Panc1 (cell line): ENCODE data around the gene UBAP2.

Source experiments
- CTCF ChIP-seq: fragments of 450-650 bp; IDR thresholded peaks from 2 replicates; pipeline ENCODE4 v1.5.1; 2017; ENCODE audit warnings: mild to moderate bottlenecking
- POLR2AphosphoS5 ChIP-seq: IDR thresholded peaks from 2 replicates; pipeline ENCODE4 v1.6.1; 2012; ENCODE audit warnings: mild to moderate bottlenecking, low read depth, low read length, moderate library complexity
- TCF7L2 ChIP-seq: IDR thresholded peaks from 2 replicates; pipeline ENCODE4 v1.6.1; 2011; ENCODE audit warnings: mild to moderate bottlenecking, low read depth, low read length, inconsistent platforms
- TF ChIP-seq, protein P1 (sequence below), 2 experiments: IDR thresholded peaks; 2 replicates each; pipeline ENCODE4 v1.6.1; 2011 to 2012; ENCODE audit warnings: low read depth in 2 of 2, control low read depth in 1 of 2, low read length in 1 of 2, mild to moderate bottlenecking in 1 of 2, moderate library complexity in 1 of 2; ENCODE audit not compliant: insufficient read depth in 1 of 2

- TF ChIP-seq CTCF (no peak), POLR2AphosphoS5 (no peak), TCF7L2 (no peak)
- TF ChIP-seq, protein P1, sequence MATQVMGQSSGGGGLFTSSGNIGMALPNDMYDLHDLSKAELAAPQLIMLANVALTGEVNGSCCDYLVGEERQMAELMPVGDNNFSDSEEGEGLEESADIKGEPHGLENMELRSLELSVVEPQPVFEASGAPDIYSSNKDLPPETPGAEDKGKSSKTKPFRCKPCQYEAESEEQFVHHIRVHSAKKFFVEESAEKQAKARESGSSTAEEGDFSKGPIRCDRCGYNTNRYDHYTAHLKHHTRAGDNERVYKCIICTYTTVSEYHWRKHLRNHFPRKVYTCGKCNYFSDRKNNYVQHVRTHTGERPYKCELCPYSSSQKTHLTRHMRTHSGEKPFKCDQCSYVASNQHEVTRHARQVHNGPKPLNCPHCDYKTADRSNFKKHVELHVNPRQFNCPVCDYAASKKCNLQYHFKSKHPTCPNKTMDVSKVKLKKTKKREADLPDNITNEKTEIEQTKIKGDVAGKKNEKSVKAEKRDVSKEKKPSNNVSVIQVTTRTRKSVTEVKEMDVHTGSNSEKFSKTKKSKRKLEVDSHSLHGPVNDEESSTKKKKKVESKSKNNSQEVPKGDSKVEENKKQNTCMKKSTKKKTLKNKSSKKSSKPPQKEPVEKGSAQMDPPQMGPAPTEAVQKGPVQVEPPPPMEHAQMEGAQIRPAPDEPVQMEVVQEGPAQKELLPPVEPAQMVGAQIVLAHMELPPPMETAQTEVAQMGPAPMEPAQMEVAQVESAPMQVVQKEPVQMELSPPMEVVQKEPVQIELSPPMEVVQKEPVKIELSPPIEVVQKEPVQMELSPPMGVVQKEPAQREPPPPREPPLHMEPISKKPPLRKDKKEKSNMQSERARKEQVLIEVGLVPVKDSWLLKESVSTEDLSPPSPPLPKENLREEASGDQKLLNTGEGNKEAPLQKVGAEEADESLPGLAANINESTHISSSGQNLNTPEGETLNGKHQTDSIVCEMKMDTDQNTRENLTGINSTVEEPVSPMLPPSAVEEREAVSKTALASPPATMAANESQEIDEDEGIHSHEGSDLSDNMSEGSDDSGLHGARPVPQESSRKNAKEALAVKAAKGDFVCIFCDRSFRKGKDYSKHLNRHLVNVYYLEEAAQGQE (IDR thresholded peaks at IDR 0.05; ENCODE audit: insufficient read depth in 1 of 2, low read depth in 2 of 2, low read length in 1 of 2) = no peak
Measured at GRCh38 chr9:33914887-33915628, 133.6 kb downstream of the UBAP2 start.
